WTC11 (cell line): ENCODE results near the gene FAM20C. TPM values are rescaled to one million over a fixed set of nuclear protein-coding genes. Genes with fewer than 3 reads are reported as not detected.

Source experiments
- ATAC-seq: fragments of 200-7000 bp; cut with Tn5 transposase; 2 replicates; pipeline ENCODE4 v1.10.0; 2021; ENCODE audit warnings: mild to moderate bottlenecking, moderate library complexity
- CTCF ChIA-PET: fragments of 300-600 bp; sonication (Branson Sonifier 250); formaldehyde crosslinking; loops from one replicate; lab custom pipeline; 2021; ENCODE audit warnings: antibody characterized with exemption; lab: Charles Lee
- POLR2A ChIA-PET: fragments of 350-600 bp; sonication (Branson Sonifier 250); formaldehyde crosslinking; loops from one replicate; lab custom pipeline; 2021; ENCODE audit warnings: antibody characterized with exemption; lab: Charles Lee
- DNase-seq: peaks from one replicate; pipeline ENCODE4 v3.0.0; 2021; ENCODE audit warnings: low spot score
- H3K27ac Mint-ChIP-seq: 2 replicates; pipeline ENCODE4 v1.8.0; 2021; ENCODE audit warnings: mixed read lengths
- H3K27me3 Mint-ChIP-seq: 2 replicates; pipeline ENCODE4 v1.8.0; 2021; ENCODE audit warnings: low read depth, mild to moderate bottlenecking, moderate library complexity, mixed read lengths
- H3K36me3 Mint-ChIP-seq: 2 replicates; pipeline ENCODE4 v1.8.0; 2021; ENCODE audit warnings: mixed read lengths
- H3K4me1 Mint-ChIP-seq: 2 replicates; pipeline ENCODE4 v1.8.0; 2022; ENCODE audit warnings: mixed read lengths
- H3K4me3 Mint-ChIP-seq: 2 replicates; pipeline ENCODE4 v1.8.0; 2021; ENCODE audit warnings: mild to moderate bottlenecking, moderate library complexity, mixed read lengths
- H3K9me3 Mint-ChIP-seq: 2 replicates; pipeline ENCODE4 v1.8.0; 2021; ENCODE audit warnings: mixed read lengths
- ATF1 ChIP-seq: sonication (generic); formaldehyde crosslinking; IDR thresholded peaks from 2 replicates; pipeline ENCODE4 v1.8.1; 2023; ENCODE audit warnings: mild to moderate bottlenecking, moderate library complexity, missing genetic modification reagents
- ETV6 ChIP-seq: sonication (generic); formaldehyde crosslinking; IDR thresholded peaks from 2 replicates; pipeline ENCODE4 v1.8.1; 2022; ENCODE audit warnings: mild to moderate bottlenecking, missing genetic modification reagents
- FOXJ3 ChIP-seq: sonication (generic); formaldehyde crosslinking; IDR thresholded peaks from 2 replicates; pipeline ENCODE4 v1.9.0; 2021; ENCODE audit warnings: missing genetic modification reagents, mild to moderate bottlenecking, borderline replicate concordance
- FOXK1 ChIP-seq: sonication (generic); formaldehyde crosslinking; IDR thresholded peaks from 2 replicates; pipeline ENCODE4 v1.8.0; 2022; ENCODE audit warnings: mild to moderate bottlenecking, moderate library complexity, missing genetic modification reagents
- JAZF1 ChIP-seq: fragments of 250-450 bp; sonication (Bioruptor Pico); IDR thresholded peaks from 2 replicates; pipeline ENCODE4 v1.9.0; 2021; ENCODE audit warnings: moderate library complexity, mild to moderate bottlenecking, inconsistent platforms
- MXD4 ChIP-seq: fragments of 250-450 bp; sonication (Bioruptor Pico); IDR thresholded peaks from 2 replicates; pipeline ENCODE4 v1.8.0; 2021; ENCODE audit warnings: mild to moderate bottlenecking, moderate library complexity, borderline replicate concordance
- NFE2L1 ChIP-seq: sonication (generic); formaldehyde crosslinking; IDR thresholded peaks from 2 replicates; pipeline ENCODE4 v1.8.1; 2023; ENCODE audit warnings: missing genetic modification reagents
- OVOL2 ChIP-seq: fragments of 250-450 bp; sonication (Bioruptor Pico); IDR thresholded peaks from 2 replicates; pipeline ENCODE4 v1.9.0; 2021; ENCODE audit warnings: mild to moderate bottlenecking, borderline replicate concordance
- RELA ChIP-seq: sonication (generic); formaldehyde crosslinking; IDR thresholded peaks from 2 replicates; pipeline ENCODE4 v1.8.1; 2022; ENCODE audit warnings: missing genetic modification reagents, mild to moderate bottlenecking, borderline replicate concordance
- SOX15 ChIP-seq: fragments of 250-450 bp; sonication (Bioruptor Pico); IDR thresholded peaks from 2 replicates; pipeline ENCODE4 v1.9.0; 2021; ENCODE audit warnings: mild to moderate bottlenecking
- SP1 ChIP-seq: sonication (generic); formaldehyde crosslinking; conservative IDR thresholded peaks from 2 replicates; pipeline ENCODE4 v1.8.1; 2022; ENCODE audit warnings: missing genetic modification reagents
- TEAD1 ChIP-seq: sonication (generic); formaldehyde crosslinking; IDR thresholded peaks from 2 replicates; pipeline ENCODE4 v1.8.0; 2022; ENCODE audit warnings: mild to moderate bottlenecking, missing genetic modification reagents
- ZNF121 ChIP-seq: sonication (generic); formaldehyde crosslinking; IDR thresholded peaks from 2 replicates; pipeline ENCODE4 v1.8.0; 2023; ENCODE audit warnings: missing genetic modification reagents
- ZNF423 ChIP-seq: fragments of 250-450 bp; sonication (Bioruptor Pico); IDR thresholded peaks from 2 replicates; pipeline ENCODE4 v2.1.2; 2022; ENCODE audit warnings: mild to moderate bottlenecking, moderate library complexity
- total RNA-seq: library from RNA; stranded (reverse); gene quantifications from 3 replicates; pipeline ENCODE4 v1.2.3, GENCODE V29; 2021
- TF ChIP-seq, protein P1 (sequence below): fragments of 250-450 bp; sonication (Bioruptor Pico); IDR thresholded peaks from 2 replicates; pipeline ENCODE4 v1.9.0; 2021; ENCODE audit warnings: mild to moderate bottlenecking
- TF ChIP-seq, protein P2 (sequence below): fragments of 250-450 bp; sonication (Bioruptor Pico); IDR thresholded peaks from 2 replicates; pipeline ENCODE4 v1.9.0; 2021; ENCODE audit warnings: mild to moderate bottlenecking, borderline replicate concordance
- TF ChIP-seq, protein P3 (sequence below): sonication (generic); formaldehyde crosslinking; IDR thresholded peaks from 2 replicates; pipeline ENCODE4 v1.8.1; 2023; ENCODE audit warnings: mild to moderate bottlenecking, missing genetic modification reagents, borderline replicate concordance
- TF ChIP-seq, protein P4 (sequence below): sonication (generic); formaldehyde crosslinking; IDR thresholded peaks from 2 replicates; pipeline ENCODE4 v1.8.1; 2023; ENCODE audit warnings: mild to moderate bottlenecking, missing genetic modification reagents

Gene FAM20C
- total RNA-seq, 1 experiment from 2014 or later: 64.9 TPM

DNA sequence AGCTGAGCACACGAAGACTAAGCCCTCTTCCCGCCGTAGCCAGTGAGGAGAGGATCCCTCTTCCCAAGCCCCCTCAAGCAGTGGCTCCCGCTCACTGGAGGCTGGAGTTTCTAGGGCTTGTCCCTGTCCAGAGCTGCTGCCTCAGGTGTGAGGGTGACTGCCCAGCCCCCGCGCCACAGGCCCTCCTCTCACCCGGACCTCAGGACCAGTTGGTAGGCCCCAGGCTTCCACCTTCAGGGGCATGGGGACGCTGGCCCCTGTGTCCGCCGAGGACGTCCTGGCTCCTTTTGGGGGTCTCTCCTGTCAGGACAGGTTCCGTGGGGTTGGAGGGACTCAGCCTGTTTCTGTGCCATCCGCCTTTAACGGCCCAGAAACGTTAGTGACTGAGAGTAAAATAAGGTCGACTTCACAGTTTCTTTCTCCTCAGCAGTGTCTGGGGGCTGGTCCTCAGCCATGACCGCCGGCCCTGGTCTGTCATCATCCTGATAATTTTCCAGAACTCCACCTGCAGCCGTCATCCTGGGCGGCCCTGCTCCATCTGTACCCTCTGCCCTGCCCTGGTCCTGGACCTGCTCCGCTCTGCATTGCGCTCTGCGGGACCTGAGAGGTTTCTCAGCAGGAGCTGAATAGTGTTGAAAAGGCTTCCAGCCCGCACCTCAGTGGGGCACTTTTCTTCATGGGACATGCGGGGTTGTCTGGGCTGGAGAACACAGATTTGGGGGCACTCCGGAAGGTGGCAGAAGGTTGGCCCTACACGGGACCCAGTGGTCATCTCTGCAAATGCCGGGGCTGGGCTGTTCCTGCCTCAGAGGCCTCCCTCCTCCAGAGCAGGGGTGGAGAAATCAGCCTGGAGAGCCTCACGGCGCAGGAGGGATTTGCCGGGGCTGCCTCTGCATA, 36.0 kb upstream of the FAM20C start:
- H3K4me1 Mint-ChIP-seq: peaks cover 15% of the 10 kb centered on the region
- H3K4me3 Mint-ChIP-seq: no peak overlapping the region
- ATAC-seq (peak; percentile 44), DNase-seq (no peak)
- H3K27me3 Mint-ChIP-seq: no peaks in the 10 kb centered on the region
- TF ChIP-seq SOX15 (CRISPR knock-in tag): no peak
- TF ChIP-seq ZNF423 (CRISPR knock-in tag): peak; percentile 93
- no peaks in the 10 kb centered on the region for H3K9me3 Mint-ChIP-seq
- POLR2A ChIA-PET: no interaction called here
- CTCF ChIA-PET: interaction anchor here (0.9 kb wide), 1 partner anchor 8 kb away, joined by 3 read pairs; no protein-coding TSS in a partner anchor
- no peaks in the 10 kb centered on the region for H3K36me3 Mint-ChIP-seq
- H3K27ac Mint-ChIP-seq: no peak overlapping the region

DNA sequence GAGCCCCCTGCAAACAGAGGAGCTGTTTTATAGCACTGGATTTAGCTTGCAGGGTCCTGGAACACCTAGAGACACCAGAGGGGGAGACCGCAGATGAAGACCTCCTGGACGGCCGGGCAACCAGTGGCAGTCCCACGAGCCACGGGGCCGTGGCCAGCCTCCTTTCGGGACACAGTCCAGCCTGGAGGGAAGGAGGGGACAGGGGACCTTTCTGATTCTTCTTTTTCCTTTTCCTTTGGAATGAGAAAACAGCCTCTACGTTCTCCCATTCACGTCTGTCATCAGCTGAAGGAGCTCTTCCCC, 35.4 kb upstream of the FAM20C start:
- Mint-ChIP-seq H3K27me3 (no peaks in the 10 kb centered on the region), H3K4me1 (peaks cover 17% of the 10 kb centered on the region), H3K4me3 (no peak overlapping the region), H3K9me3 (no peaks in the 10 kb centered on the region), H3K27ac (no peak overlapping the region), H3K36me3 (no peaks in the 10 kb centered on the region)
- no peak for DNase-seq
- ChIA-PET CTCF (no interaction called here), POLR2A (no interaction called here)
- TF ChIP-seq ETV6: no peak
- no peak for ATAC-seq

DNA sequence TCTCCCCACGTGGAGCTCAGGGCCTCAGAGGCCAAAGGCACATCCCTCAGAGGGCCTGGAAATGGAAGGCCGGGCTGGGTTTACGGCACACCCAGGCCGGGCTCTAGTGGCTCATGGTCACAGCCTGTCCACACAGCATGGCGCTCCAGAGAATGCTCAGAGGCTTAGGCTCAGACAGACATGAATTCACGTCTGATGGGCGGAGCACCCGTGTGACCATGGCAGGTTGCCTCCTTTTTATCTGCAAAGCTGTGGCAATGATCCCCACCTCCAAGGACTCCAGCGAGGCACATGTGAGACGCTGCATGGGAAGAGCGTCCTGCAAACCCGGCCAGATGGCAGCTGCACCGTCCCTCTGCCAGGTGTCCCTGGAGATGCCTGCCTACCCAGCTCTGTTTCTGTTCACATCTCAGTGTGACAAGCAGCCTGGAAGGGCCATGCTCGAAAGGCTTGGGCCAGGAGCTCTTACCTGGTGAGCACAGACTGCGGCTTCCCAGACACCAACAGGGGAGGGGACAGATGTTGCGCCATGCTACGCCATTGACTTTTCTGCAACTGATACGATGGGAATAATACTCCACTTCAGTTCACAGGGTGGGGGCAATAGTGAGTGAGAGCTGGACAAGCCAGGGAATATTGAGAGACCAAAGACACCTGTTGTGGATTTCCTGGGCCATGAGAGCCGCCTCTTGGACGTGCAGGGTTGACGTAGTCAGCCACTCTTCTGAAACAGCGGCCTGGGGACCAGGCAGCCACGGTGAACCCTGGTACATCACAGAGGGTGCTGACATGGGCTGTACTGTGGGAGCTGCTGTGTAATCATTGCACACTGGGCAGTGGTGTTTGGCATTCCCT, 34.4 kb upstream of the FAM20C start:
- Mint-ChIP-seq H3K36me3 (no peaks in the 10 kb centered on the region), H3K27me3 (no peaks in the 10 kb centered on the region), H3K9me3 (no peaks in the 10 kb centered on the region), H3K27ac (no peak overlapping the region), H3K4me1 (peaks cover 17% of the 10 kb centered on the region), H3K4me3 (no peak overlapping the region)
- ATAC-seq (no peak), DNase-seq (no peak)
- ChIA-PET POLR2A (no interaction called here), CTCF (no interaction called here)
- TF ChIP-seq SP1 (CRISPR knock-in tag) (no peak), OVOL2 (CRISPR knock-in tag) (no peak), MXD4 (CRISPR knock-in tag) (no peak), SOX15 (CRISPR knock-in tag) (no peak), JAZF1 (CRISPR knock-in tag) (no peak), RELA (CRISPR knock-in tag) (no peak), ATF1 (no peak), FOXJ3 (CRISPR knock-in tag) (no peak)
- TF ChIP-seq, protein P1, sequence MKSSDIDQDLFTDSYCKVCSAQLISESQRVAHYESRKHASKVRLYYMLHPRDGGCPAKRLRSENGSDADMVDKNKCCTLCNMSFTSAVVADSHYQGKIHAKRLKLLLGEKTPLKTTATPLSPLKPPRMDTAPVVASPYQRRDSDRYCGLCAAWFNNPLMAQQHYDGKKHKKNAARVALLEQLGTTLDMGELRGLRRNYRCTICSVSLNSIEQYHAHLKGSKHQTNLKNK (CRISPR knock-in tag): no peak
- TF ChIP-seq, protein P2, sequence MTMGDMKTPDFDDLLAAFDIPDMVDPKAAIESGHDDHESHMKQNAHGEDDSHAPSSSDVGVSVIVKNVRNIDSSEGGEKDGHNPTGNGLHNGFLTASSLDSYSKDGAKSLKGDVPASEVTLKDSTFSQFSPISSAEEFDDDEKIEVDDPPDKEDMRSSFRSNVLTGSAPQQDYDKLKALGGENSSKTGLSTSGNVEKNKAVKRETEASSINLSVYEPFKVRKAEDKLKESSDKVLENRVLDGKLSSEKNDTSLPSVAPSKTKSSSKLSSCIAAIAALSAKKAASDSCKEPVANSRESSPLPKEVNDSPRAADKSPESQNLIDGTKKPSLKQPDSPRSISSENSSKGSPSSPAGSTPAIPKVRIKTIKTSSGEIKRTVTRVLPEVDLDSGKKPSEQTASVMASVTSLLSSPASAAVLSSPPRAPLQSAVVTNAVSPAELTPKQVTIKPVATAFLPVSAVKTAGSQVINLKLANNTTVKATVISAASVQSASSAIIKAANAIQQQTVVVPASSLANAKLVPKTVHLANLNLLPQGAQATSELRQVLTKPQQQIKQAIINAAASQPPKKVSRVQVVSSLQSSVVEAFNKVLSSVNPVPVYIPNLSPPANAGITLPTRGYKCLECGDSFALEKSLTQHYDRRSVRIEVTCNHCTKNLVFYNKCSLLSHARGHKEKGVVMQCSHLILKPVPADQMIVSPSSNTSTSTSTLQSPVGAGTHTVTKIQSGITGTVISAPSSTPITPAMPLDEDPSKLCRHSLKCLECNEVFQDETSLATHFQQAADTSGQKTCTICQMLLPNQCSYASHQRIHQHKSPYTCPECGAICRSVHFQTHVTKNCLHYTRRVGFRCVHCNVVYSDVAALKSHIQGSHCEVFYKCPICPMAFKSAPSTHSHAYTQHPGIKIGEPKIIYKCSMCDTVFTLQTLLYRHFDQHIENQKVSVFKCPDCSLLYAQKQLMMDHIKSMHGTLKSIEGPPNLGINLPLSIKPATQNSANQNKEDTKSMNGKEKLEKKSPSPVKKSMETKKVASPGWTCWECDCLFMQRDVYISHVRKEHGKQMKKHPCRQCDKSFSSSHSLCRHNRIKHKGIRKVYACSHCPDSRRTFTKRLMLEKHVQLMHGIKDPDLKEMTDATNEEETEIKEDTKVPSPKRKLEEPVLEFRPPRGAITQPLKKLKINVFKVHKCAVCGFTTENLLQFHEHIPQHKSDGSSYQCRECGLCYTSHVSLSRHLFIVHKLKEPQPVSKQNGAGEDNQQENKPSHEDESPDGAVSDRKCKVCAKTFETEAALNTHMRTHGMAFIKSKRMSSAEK (CRISPR knock-in tag): no peak

DNA sequence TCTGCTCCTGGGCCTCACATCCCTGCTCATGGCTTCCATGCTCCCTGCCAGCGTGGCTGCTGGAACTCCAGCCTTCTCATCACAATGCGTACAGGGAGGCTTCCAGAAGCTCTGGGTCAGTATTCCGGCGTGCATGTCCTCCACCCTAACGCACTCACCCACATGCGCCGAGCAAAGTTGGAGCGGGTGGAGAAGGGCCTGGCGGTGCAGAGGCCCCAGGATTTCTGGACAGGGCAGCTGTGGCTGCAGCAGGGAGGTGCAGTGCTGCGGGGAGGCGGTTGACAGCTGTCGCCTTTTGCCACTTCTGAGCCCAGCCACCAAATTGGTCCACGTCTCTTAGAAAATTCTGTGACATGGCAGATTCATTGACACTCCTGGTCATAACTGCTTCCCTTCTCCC, 33.6 kb upstream of the FAM20C start:
- ATAC-seq (no peak), DNase-seq (no peak)
- Mint-ChIP-seq H3K27ac (no peak overlapping the region), H3K4me3 (no peak overlapping the region), H3K36me3 (no peaks in the 10 kb centered on the region), H3K27me3 (peaks cover 1% of the 10 kb centered on the region; the same call in 1 of the 2 replicates), H3K4me1 (peaks cover 17% of the 10 kb centered on the region), H3K9me3 (no peaks in the 10 kb centered on the region)
- CTCF ChIA-PET: no interaction called here
- POLR2A ChIA-PET: no interaction called here
- TF ChIP-seq, protein P3, sequence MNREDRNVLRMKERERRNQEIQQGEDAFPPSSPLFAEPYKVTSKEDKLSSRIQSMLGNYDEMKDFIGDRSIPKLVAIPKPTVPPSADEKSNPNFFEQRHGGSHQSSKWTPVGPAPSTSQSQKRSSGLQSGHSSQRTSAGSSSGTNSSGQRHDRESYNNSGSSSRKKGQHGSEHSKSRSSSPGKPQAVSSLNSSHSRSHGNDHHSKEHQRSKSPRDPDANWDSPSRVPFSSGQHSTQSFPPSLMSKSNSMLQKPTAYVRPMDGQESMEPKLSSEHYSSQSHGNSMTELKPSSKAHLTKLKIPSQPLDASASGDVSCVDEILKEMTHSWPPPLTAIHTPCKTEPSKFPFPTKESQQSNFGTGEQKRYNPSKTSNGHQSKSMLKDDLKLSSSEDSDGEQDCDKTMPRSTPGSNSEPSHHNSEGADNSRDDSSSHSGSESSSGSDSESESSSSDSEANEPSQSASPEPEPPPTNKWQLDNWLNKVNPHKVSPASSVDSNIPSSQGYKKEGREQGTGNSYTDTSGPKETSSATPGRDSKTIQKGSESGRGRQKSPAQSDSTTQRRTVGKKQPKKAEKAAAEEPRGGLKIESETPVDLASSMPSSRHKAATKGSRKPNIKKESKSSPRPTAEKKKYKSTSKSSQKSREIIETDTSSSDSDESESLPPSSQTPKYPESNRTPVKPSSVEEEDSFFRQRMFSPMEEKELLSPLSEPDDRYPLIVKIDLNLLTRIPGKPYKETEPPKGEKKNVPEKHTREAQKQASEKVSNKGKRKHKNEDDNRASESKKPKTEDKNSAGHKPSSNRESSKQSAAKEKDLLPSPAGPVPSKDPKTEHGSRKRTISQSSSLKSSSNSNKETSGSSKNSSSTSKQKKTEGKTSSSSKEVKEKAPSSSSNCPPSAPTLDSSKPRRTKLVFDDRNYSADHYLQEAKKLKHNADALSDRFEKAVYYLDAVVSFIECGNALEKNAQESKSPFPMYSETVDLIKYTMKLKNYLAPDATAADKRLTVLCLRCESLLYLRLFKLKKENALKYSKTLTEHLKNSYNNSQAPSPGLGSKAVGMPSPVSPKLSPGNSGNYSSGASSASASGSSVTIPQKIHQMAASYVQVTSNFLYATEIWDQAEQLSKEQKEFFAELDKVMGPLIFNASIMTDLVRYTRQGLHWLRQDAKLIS (CRISPR knock-in tag): no peak
- TF ChIP-seq OVOL2 (CRISPR knock-in tag): no peak
- TF ChIP-seq NFE2L1: no peak
- no peak for TF ChIP-seq ZNF423 (CRISPR knock-in tag)
- TF ChIP-seq ZNF121 (CRISPR knock-in tag): no peak
- TF ChIP-seq FOXK1 (CRISPR knock-in tag): no peak
- TF ChIP-seq TEAD1: no peak
- TF ChIP-seq, protein P4, sequence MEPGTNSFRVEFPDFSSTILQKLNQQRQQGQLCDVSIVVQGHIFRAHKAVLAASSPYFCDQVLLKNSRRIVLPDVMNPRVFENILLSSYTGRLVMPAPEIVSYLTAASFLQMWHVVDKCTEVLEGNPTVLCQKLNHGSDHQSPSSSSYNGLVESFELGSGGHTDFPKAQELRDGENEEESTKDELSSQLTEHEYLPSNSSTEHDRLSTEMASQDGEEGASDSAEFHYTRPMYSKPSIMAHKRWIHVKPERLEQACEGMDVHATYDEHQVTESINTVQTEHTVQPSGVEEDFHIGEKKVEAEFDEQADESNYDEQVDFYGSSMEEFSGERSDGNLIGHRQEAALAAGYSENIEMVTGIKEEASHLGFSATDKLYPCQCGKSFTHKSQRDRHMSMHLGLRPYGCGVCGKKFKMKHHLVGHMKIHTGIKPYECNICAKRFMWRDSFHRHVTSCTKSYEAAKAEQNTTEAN (CRISPR knock-in tag): no peak
